K562 (cell line): ENCODE data around the gene TUBA4B. TPM values are rescaled to one million over a fixed set of nuclear protein-coding genes. Genes with fewer than 3 reads are reported as not detected.

Experiments used
- ATAC-seq: fragments of 200-7000 bp; cut with Tn5 transposase; 3 replicates; pipeline ENCODE4 v1.9.1; 2020; ENCODE audit warnings: moderate library complexity
- BruUV-seq: library from RNA; stranded (reverse); fragments of 400-500 nt; replicated peaks from 2 replicates; lab custom pipeline; 2021; lab: Mats Ljungman, UMichigan
- CTCF ChIA-PET: fragments of 300-600 bp; formaldehyde crosslinking; extraction: SDS; loops from one replicate; lab custom pipeline; 2021; ENCODE audit warnings: low intra/inter-chr PET ratio; lab: Yijun Ruan, JAX
- POLR2A ChIA-PET: fragments of 300-600, 350-650 bp; sonication (Branson Sonifier 250); formaldehyde crosslinking; extraction: SDS; loops from one replicate; lab custom pipeline; 2021; ENCODE audit warnings: antibody characterized with exemption, inconsistent platforms; lab: Yijun Ruan, JAX
- DNase-seq, 4 experiments: peaks; one replicate each; pipeline versions ENCODE4 v3.0.0 to v3.0.0-alpha.2; 2011 to 2018; ENCODE audit warnings: low spot score in 3 of 4, mixed read lengths in 3 of 4; ENCODE audit errors: extremely low read depth in 1 of 4
- FAIRE-seq: peaks from 2 replicates; lab custom pipeline; 2011; peaks lifted over from hg19 to GRCh38; lab: Jason Lieb, UNC
- H2AFZ ChIP-seq: 2 replicates; pipeline ENCODE4 v1.6.0; 2011; ENCODE audit warnings: low read depth, low read length, control low read depth, inconsistent platforms
- H3K27ac ChIP-seq: fragments of 200-600 bp; 3 replicates; pipeline ENCODE4 v1.8.0; 2011; ENCODE audit warnings: low read depth, mild to moderate bottlenecking, control low read depth, inconsistent platforms, low read length, moderate library complexity, mixed read lengths; ENCODE audit errors: extremely low read depth
- H3K27me3 ChIP-seq, 2 experiments: fragments of 300-600 bp in 1 of 2; 2 replicates in 1 of 2; 3 replicates in 1 of 2; pipeline versions ENCODE4 v1.6.0 to v1.8.0; 2011; ENCODE audit warnings: inconsistent platforms in 2 of 2, low read length in 2 of 2, mild to moderate bottlenecking in 1 of 2, mixed read lengths in 1 of 2, moderate library complexity in 1 of 2; ENCODE audit not compliant: control insufficient read depth in 2 of 2, insufficient read depth in 2 of 2
- H3K36me3 ChIP-seq: fragments of 300-600 bp; 3 replicates; pipeline ENCODE4 v1.8.0; 2011; ENCODE audit warnings: mild to moderate bottlenecking, low read length, inconsistent platforms; ENCODE audit not compliant: control insufficient read depth, insufficient read depth
- H3K4me1 ChIP-seq, 2 experiments: fragments of 200-600 bp in 1 of 2; replicated peaks in 1 of 2; 2 replicates in 1 of 2; 3 replicates in 1 of 2; pipeline versions ENCODE4 v1.5.1 to v1.8.0; 2011; ENCODE audit warnings: inconsistent platforms in 2 of 2, low read length in 2 of 2, mild to moderate bottlenecking in 1 of 2, mixed read lengths in 1 of 2, moderate library complexity in 1 of 2; ENCODE audit not compliant: control insufficient read depth in 2 of 2, insufficient read depth in 2 of 2
- H3K4me2 ChIP-seq: 2 replicates; pipeline ENCODE4 v1.6.1; 2011; ENCODE audit warnings: low read length, control low read depth, inconsistent platforms, mixed read lengths; ENCODE audit not compliant: insufficient read depth
- H3K4me3 ChIP-seq: fragments of 200-600 bp; sonication (generic), shearing (Covaris generic); 2 replicates; pipeline ENCODE4 v1.5.1; 2016; ENCODE audit warnings: control low read depth, inconsistent platforms
- H3K79me2 ChIP-seq: fragments of 200-600 bp; 3 replicates; pipeline ENCODE4 v1.8.0; 2011; ENCODE audit warnings: low read length, inconsistent platforms; ENCODE audit not compliant: control insufficient read depth, insufficient read depth
- H3K9ac ChIP-seq, 2 experiments: 2 replicates each; pipeline versions ENCODE4 v1.6.0 to v1.6.1; 2011; ENCODE audit warnings: low read depth in 2 of 2, low read length in 2 of 2, control low read depth in 1 of 2, inconsistent platforms in 1 of 2, mild to moderate bottlenecking in 1 of 2, mixed read lengths in 1 of 2; ENCODE audit not compliant: insufficient read depth in 1 of 2
- H3K9me1 ChIP-seq: one replicate; pipeline ENCODE4 v1.6.0; 2011; ENCODE audit warnings: inconsistent platforms, mild to moderate bottlenecking, low read length, moderate library complexity; ENCODE audit not compliant: control insufficient read depth, insufficient read depth
- H3K9me3 ChIP-seq: replicated peaks from 2 replicates; pipeline ENCODE4 v1.5.1; 2011; ENCODE audit warnings: low read depth, low read length, inconsistent platforms; ENCODE audit not compliant: control insufficient read depth, insufficient read depth
- H4K20me1 ChIP-seq: replicated peaks from 2 replicates; pipeline ENCODE4 v1.6.1; 2011; ENCODE audit warnings: low read length, inconsistent platforms, mixed read lengths; ENCODE audit not compliant: control insufficient read depth, insufficient read depth
- ARID4B ChIP-seq: sonication (generic); formaldehyde crosslinking; IDR thresholded peaks from 2 replicates; pipeline ENCODE4 v1.8.0; 2022; ENCODE audit warnings: mild to moderate bottlenecking, missing genetic modification reagents
- BCL6 ChIP-seq: fragments of 250-450 bp; sonication (Bioruptor Pico); IDR thresholded peaks from 2 replicates; pipeline ENCODE4 v1.4.0; 2020
- BCOR ChIP-seq: fragments of 450-650 bp; IDR thresholded peaks from 2 replicates; pipeline ENCODE4 v1.6.1; 2016
- JUNB ChIP-seq: fragments of 450-650 bp; formaldehyde crosslinking; conservative IDR thresholded peaks from 2 replicates; pipeline ENCODE4 v1.4.0; 2020; ENCODE audit warnings: mild to moderate bottlenecking
- RBM25 ChIP-seq: fragments of 200-400 bp; formaldehyde crosslinking; IDR thresholded peaks from 2 replicates; pipeline ENCODE4 v1.6.1; 2018; ENCODE audit warnings: low read length, low read depth, moderate library complexity; ENCODE audit not compliant: severe bottlenecking
- U2AF1 ChIP-seq: fragments of 200-400 bp; formaldehyde crosslinking; optimal IDR thresholded peaks from 2 replicates; pipeline ENCODE3; 2017; ENCODE audit warnings: mild to moderate bottlenecking, low read depth, low read length, moderate library complexity
- ZNF316 ChIP-seq: fragments of 450-650 bp; IDR thresholded peaks from 2 replicates; pipeline ENCODE4 v1.6.1; 2016
- ZNF668 ChIP-seq: fragments of 250-450 bp; sonication (Bioruptor Pico); IDR thresholded peaks from 2 replicates; pipeline ENCODE4 v1.8.0; 2022; ENCODE audit warnings: mild to moderate bottlenecking, inconsistent platforms
- WGBS: fragments of 100-300 bp; shearing (Covaris generic); methylation state at CpG from one replicate; pipeline ENCODE4 v1.1.6; 2016; ENCODE audit warnings: low coverage, mixed read lengths; ENCODE audit not compliant: insufficient coverage; ENCODE audit errors: missing lambda C conversion rate; 5-methylcytosine and 5-hydroxymethylcytosine counted together
- in situ Hi-C: fragments of 300-500 bp; cut with MboI; formaldehyde crosslinking; loops from 4 replicates; pipeline ENCODE4 v1.15.0; 2018; ENCODE audit warnings: inconsistent platforms, mixed read lengths
- intact Hi-C: fragments of 100-400 bp; cut with micrococcal nuclease; formaldehyde crosslinking; loops from 2 replicates; pipeline ENCODE4 v1.14.2; 2022
- polyA plus RNA-seq, 8 experiments: library from polyadenylated mRNA; depleted of rRNA in 4 of 8; stranded (reverse) in 5 of 8; unstranded in 3 of 8; fragments of >200 nt; fragmentation: Nextera tagmentation in 2 of 8; fragmentation: Illumina TruSeq in 1 of 8; extraction: Ambion mirVana in 2 of 8; extraction: Trizol in 1 of 8; gene quantifications; 2 replicates each; pipeline versions ENCODE4 v1.2.1 to v1.2.3, GENCODE V29; 2011 to 2014; ENCODE audit warnings: inconsistent platforms in 1 of 8, missing spikeins in 1 of 8
- total RNA-seq, 7 experiments: library from RNA; depleted of rRNA in 6 of 7; stranded (reverse); fragments of >200 nt in 6 of 7; fragmentation: Illumina TruSeq in 2 of 7; extraction: Trizol in 2 of 7; gene quantifications; 2 replicates each; pipeline versions ENCODE4 v1.2.1 to v1.2.3, GENCODE V29; 2011 to 2021; ENCODE audit warnings: low replicate concordance in 1 of 7

TUBA4B gene
- total and polyA plus RNA-seq, 9 of the 15 experiments (the other 6 are each of a cell fraction or from before 2014, with no cell fraction given): 0.04 TPM; not detected in 8

- Histone ChIP-seq H3K36me3 (no peaks in the 10 kb centered on the region), H3K79me2 (no peaks in the 10 kb centered on the region), H3K9me1 (peaks cover 5% of the 10 kb centered on the region), H3K9me3 (no peaks in the 10 kb centered on the region), H3K27me3 (no peaks in the 10 kb centered on the region), H3K9ac (no peak overlapping the region), H3K4me3 (no peak overlapping the region), H3K4me2 (no peak overlapping the region), H3K27ac (no peak overlapping the region; the same call in 2 of the 3 replicates), H4K20me1 (no peaks in the 10 kb centered on the region), H2AFZ (peak overlapping the region; percentile 19; the same call in 1 of the 2 replicates), H3K4me1 (peaks cover 54 to 83% of the 10 kb centered on the region in 2 experiments)
- DNase-seq: no peak
- ChIA-PET POLR2A (interaction anchor here (0.6 to 1.1 kb wide), 2 partner anchors 18 to 43 kb away, joined by 3 to 5 read pairs; no protein-coding TSS in a partner anchor), CTCF (no interaction called here)
- no peak for FAIRE-seq
- ATAC-seq: no peak
- TF ChIP-seq BCOR: peak; percentile 43; the same call in 1 of the 2 replicates
- TF ChIP-seq ZNF668 (CRISPR knock-in tag): no peak
- TF ChIP-seq RBM25: peak; percentile 53
- in situ Hi-C loops: no loop called here
- intact Hi-C loops: no loop called here
- WGBS: 79% methylated on average over 4 of the region's 5 CpGs
- BruUV-seq: no TSS peak
These were observed 29.3 kb downstream of the TUBA4B start for GRCh38 chr2:219282375-219282774.

- Histone ChIP-seq H3K4me3 (no peak overlapping the region), H3K4me1 (peaks cover 55 to 83% of the 10 kb centered on the region in 2 experiments), H2AFZ (peak overlapping the region; percentile 19; the same call in 1 of the 2 replicates), H3K27me3 (no peaks in the 10 kb centered on the region), H3K36me3 (no peaks in the 10 kb centered on the region), H3K9ac (peak overlapping the region in 1 of 2 experiments; percentile 42; a peak in 1 of 4 replicates), H3K4me2 (no peak overlapping the region), H3K79me2 (no peaks in the 10 kb centered on the region), H3K9me3 (no peaks in the 10 kb centered on the region), H3K9me1 (peaks cover 5% of the 10 kb centered on the region), H4K20me1 (no peaks in the 10 kb centered on the region)
- FAIRE-seq: no peak
- intact Hi-C loops: no loop called here
- no TSS peak for BruUV-seq
- ChIA-PET CTCF (no interaction called here), POLR2A (interaction anchor here (0.6 to 1.5 kb wide), 3 partner anchors 12 to 53 kb away, joined by 3 to 5 read pairs (median 3); partner anchors contain the start of gene ANKZF1)
- no peak for DNase-seq
- in situ Hi-C loops: no loop called here
- whole genome bisulfite sequencing: 77% methylated on average over 10 of the region's 17 CpGs
- TF ChIP-seq ARID4B (CRISPR knock-in tag) (no peak), U2AF1 (no peak), BCL6 (CRISPR knock-in tag) (no peak), ZNF316 (peak; percentile 53), JUNB (CRISPR knock-in tag) (no peak)
- TF ChIP-seq, all 486 proteins: peak for 1
- no peak for ATAC-seq
- no peak overlapping the region; the same call in 2 of the 3 replicates for H3K27ac ChIP-seq
These were observed 30.0 kb downstream of the TUBA4B start for GRCh38 chr2:219282943-219283581.
